H7 (cell line): ENCODE results near the gene SUDS3. TPM values are rescaled to one million over a fixed set of nuclear protein-coding genes. Genes with fewer than 3 reads are reported as not detected.

Experiments used
- DNase-seq: peaks from one replicate; pipeline ENCODE4 v3.0.0; 2012
- H3K27me3 ChIP-seq: 2 replicates; pipeline ENCODE4 v1.6.0; 2011; ENCODE audit warnings: mild to moderate bottlenecking, low read length; ENCODE audit not compliant: control insufficient read depth, insufficient read depth
- H3K36me3 ChIP-seq: replicated peaks from 2 replicates; pipeline ENCODE4 v1.5.1; 2011; ENCODE audit warnings: low read length; ENCODE audit not compliant: control insufficient read depth, insufficient read depth
- H3K4me3 ChIP-seq: 2 replicates; pipeline ENCODE4 v1.5.1; 2011; ENCODE audit warnings: low read depth, mild to moderate bottlenecking, control low read depth, low read length, moderate library complexity; ENCODE audit not compliant: insufficient read depth
- total RNA-seq: library from RNA; depleted of rRNA; stranded (reverse); fragments of >200 nt; shearing (Covaris generic); gene quantifications from 2 replicates; pipeline ENCODE4 v1.2.3, GENCODE V29; 2014

The SUDS3 gene
- total RNA-seq, 1 experiment from 2014 or later = 33.9 TPM

DNA sequence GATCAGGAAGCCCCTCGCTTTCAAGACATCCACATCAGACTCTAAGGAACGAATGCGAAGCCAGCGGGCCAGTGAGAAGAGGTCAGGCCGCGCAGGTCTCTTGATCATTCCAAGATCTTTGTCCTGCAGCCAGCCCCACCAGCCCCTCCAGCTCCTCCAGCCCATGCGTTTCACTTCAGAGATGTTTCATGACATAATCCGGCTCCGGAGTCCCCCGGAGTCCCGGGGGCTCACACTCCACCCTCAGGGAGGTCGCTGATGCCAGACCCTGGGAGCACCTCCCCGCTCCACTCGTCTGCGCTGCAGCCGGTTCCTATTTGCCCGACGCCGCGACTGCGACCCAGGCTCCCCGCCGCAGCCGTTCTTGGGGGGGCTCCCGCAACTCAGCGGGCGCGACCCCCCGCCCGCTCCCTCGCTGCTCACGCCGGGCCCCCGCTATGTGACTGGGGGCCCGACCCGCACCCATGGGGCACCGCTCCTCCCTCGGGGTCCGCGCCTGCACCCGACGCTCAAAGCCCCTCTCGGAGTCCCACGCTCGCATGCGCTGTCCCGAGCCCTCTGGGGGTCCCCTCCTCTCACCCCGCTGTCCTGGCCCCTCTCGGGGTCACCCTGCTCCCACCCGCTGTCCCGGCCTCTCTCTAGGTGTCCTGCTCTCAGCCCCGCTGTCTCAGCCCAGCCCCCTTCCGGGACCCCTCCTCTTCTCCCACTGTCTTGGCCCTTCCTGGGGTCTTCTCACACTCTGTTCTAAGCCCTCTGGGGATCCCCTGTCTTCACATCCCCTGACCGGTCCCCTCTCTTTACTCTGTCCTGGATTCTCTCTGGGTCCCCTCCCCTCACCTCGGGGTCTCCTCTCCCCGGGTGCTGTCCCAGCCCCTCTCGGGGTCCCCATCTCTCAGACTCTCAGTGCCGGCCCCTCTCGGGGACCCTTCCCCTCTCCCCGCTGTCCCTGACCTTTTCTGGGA lies 4.8 kb upstream of the SUDS3 start:
- H3K4me3 ChIP-seq = peak overlapping the region; percentile 84
- peaks cover 10% of the 10 kb centered on the region for H3K27me3 ChIP-seq
- DNase-seq = peak; percentile 71
- H3K36me3 ChIP-seq = no peaks in the 10 kb centered on the region

DNA sequence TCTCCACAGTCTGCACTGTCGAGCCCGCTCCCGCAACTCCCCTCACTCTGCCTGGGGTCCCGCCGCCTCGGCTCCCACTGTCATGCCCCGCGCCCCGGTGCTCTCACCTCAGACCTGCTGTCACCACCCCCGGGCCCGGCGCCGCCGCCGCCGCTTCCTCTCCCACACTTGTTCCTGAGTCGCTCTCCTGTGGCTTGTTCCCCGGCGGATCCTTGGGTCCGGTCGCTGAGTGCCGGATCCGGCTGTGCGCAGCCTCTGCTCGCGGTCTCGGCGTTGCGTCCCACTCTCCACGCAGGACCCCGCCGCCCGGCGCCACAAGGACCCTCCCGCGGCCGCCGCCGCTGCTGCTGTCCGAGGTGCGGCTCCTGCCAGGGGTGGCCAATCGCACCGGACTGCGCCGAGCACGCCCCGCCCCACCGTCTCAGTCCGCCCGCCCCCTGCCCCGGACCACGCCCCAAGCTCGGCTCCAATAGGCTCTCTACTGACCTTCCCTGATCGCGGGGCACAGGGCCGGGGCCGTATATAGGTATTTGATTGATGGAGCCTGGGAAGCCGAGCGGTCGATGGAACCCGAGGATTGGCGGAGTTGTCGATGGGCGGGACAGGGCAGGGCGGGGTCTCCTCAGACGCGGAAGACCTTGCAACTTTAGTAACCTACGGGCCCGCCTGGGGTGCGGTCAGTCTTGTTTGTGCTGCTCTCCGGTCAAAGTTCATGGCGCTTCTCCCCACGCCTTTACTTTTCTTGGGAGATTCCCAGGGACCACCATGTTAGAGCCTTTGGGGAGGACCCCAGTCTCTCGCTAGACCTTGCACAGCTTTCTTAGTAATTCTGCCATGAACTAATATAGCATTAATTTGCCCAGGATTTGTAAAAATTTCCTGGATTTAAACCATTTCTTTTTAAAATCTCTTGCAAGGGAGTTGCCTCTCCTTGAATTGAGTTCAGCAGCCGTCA lies 3.5 kb upstream of the SUDS3 start, which contains the start of gene TAOK3:
Gene TAOK3 (minus strand): TSS at position 367 of the 955 bp plus-strand sequence. CDS start 117,340 bp downstream, outside the sequence.
- peaks cover 10% of the 10 kb centered on the region for H3K27me3 ChIP-seq
- H3K36me3 ChIP-seq = no peaks in the 10 kb centered on the region
- H3K4me3 ChIP-seq = peak within 1 kb of the TSS; percentile 84
- DNase-seq = peak; percentile 97

DNA sequence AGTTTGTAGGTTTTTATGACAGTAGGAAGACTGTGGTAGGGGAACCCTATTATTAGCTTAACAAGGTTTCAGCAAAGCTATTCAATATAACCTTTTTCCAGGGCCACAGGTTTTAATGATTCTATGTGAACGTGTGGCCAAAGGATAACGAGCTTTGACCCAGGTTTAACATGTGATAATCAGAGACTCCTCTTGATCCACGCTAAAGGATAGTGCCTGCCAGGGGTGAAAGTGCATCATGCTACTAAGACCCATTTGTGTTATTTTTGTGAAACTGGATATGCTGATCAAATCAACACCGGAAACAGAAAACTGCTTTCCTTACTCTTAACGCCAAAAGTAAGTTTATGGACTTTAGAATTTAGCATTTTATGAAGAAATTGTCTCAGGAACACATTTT lies 2.7 kb upstream of the SUDS3 start:
- Histone ChIP-seq H3K4me3 (peak overlapping the region; percentile 55), H3K36me3 (no peaks in the 10 kb centered on the region), H3K27me3 (peaks cover 10% of the 10 kb centered on the region)
- DNase-seq = no peak

DNA sequence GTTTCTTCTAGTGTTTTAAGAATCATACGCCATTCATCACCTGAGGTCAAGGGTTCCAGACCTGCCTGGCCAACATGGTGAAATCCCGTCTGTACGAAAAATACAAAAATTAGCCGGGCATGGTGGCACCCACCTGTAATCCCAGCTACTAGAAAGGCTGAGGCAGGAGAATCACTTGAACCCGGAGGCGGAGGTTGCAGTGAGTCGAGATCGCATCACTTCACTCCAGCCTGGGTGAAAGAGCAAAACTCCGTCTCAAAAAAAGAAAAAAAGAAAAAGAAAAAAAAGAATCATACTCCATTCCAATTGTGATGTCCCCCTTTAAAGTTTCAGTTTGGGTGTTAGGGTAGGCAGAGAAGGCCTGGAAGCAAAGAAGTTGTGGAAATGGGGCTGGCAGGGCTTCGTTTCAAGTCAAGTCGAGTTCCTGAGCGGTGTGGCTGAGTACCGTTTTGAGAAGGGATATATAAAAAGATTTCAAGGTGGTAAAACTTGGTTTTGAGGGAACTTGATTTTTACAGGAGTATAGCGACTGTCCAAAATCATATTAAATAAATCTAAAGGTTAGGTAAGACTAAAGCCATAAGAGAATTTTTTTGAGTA lies 2.1 kb upstream of the SUDS3 start:
- no peaks in the 10 kb centered on the region for H3K36me3 ChIP-seq
- H3K4me3 ChIP-seq = no peak overlapping the region
- H3K27me3 ChIP-seq = peaks cover 10% of the 10 kb centered on the region
- DNase-seq = no peak

DNA sequence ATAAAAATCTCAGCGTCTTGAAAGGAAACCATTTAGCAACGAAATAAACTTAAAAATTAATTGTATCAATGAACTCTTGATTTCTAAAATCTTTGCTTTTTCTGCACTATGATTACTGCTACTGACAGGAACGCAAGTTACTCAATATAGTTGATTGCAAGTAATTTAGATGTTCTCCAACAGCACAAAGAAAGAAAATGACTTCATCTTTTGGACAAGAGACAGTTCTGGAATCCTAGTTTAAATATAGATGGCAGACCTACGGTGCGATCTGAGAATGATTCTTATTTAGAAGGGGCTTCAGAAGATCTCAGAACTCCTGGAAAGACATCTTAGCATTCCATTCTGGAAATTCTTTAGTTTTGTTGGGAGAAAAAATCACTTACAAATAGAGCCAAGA lies 1.4 kb upstream of the SUDS3 start:
- no peak for DNase-seq
- Histone ChIP-seq H3K4me3 (no peak overlapping the region), H3K36me3 (peaks cover 4% of the 10 kb centered on the region), H3K27me3 (peaks cover 10% of the 10 kb centered on the region)

DNA sequence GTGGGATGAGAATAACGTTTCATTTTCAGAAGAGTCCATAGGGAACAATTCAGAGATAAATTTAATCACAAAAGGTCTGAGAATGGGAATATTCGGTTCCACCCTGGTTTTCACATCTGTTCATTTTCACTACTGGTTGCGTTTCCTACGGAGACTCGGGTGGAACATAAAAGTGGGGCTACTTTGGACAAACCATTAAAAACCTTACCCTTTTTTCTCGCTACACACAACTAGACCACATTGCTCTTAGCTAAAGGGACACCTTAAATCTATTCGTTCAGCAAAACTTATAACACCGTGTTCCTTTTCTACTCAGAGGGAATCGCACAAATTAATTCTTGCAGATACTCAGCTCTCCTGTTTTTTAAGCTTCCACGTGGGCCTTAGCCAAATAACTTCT lies 1.0 kb upstream of the SUDS3 start:
- no peak for DNase-seq
- Histone ChIP-seq H3K36me3 (peaks cover 7% of the 10 kb centered on the region), H3K27me3 (peaks cover 10% of the 10 kb centered on the region), H3K4me3 (no peak overlapping the region)

DNA sequence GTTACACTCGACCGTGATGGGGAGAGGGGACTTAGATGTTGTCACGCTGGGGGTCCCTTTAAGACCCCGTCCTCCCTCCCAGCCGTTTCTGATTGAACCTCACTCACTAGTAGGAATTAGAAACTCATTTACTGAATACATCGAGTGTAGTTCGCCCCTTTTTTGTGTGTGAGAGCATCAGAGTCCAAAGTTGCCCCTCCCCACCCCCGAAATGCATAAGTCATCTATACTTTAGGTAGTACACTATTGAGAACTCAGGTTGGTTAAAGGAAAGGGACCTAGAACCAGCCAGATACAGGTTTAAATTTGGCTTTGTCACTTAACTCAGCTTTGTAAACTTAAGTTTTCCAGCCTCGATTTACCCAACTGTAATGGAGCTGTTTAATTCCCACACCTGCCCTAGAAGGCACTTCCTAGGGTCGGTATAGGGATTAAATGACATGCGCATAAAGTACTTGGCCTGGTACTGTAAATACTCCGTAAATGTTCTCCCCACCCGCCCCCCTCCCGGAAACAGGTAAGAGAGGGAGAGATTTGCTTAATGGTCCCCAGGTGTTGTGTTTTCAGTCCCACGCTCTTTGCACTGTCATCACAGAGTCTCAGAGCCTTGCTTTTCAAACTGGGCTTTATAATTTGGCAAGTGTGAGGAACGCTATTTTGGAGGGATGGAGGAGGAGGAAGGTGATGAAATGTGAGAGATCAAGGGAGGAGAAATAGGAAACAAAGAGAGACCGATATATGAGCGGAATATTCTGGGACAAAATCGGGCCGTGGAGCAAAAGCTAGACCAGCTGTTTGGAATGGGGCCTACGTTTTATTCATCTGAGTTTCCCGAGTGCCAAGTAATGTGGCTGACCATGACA lies 897 bp downstream of the SUDS3 start:
- Histone ChIP-seq H3K36me3 (peaks cover 13% of the 10 kb centered on the region), H3K4me3 (peak overlapping the region; percentile 95), H3K27me3 (no peaks in the 10 kb centered on the region)
- peak; percentile 49 for DNase-seq

DNA sequence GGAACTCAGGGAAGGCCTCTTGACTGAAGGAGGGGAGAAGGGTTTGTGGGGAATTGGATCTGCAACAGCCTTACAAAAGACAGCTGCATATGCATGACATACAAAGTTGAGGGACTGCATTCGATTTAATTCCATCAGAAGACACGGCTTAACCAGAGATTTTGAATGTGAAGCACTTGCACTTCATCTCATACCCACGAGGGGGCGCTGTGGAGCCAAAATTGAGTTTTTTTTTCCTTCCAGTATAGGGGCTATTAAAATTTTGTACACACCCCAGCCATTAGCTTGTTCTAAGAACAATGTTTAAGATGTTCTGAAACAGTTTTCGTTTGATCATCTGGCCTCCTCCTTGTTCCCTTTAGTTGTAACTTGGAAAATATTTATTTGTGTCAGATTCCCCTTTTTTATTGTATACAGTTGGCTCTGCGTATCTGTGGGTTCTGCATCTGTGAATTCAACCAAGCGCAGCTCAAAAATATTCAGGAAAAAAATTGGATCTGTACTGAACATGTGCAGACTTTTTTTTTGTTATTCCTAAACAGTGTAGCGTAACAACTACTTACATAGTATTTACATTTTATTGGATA lies 1.6 kb downstream of the SUDS3 start:
- peaks cover 15% of the 10 kb centered on the region for H3K36me3 ChIP-seq
- no peaks in the 10 kb centered on the region for H3K27me3 ChIP-seq
- H3K4me3 ChIP-seq = peak overlapping the region; percentile 95
- peak; percentile 73 for DNase-seq

DNA sequence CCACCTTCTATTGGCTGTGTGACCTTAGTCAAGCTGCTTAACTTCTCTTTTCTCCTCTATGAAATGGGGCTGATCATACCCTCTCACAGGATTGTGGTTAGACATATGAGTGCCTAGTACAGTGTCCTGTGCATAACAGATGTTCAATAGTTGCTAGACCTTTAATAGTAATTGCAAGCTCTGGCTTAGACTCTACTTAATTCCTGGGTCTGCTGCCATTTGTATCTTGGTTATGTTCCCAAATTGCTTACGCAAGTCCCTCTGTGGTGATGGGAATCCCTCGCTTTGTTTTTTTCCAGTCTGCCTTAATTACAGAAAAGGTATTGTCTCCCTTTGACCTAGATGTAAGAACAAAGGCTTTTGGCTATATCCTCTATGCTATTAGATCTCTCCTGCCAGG lies 15.1 kb downstream of the SUDS3 start:
- Histone ChIP-seq H3K4me3 (no peak overlapping the region), H3K36me3 (peaks cover 36% of the 10 kb centered on the region), H3K27me3 (no peaks in the 10 kb centered on the region)
- DNase-seq = no peak

DNA sequence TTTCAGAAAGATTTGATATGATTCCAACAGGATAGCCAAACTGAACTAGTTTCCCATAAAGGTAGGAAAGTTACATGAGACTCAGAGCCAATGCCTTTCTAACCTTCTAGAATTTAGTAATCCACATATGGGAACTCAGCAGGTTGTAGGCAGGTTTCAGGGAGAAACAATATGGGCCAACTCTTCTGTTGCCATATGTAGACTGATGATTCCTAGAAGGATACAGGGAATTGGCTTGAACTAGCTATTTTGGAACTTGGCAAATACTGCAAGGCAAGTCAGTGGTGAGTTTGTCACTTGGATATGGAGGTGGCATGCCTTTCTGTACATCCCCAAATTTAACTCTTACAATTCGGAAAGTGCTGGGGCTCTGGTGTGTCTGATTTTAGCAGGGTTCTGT lies 15.5 kb downstream of the SUDS3 start:
- no peak overlapping the region for H3K4me3 ChIP-seq
- no peak for DNase-seq
- no peaks in the 10 kb centered on the region for H3K27me3 ChIP-seq
- H3K36me3 ChIP-seq = peaks cover 34% of the 10 kb centered on the region

DNA sequence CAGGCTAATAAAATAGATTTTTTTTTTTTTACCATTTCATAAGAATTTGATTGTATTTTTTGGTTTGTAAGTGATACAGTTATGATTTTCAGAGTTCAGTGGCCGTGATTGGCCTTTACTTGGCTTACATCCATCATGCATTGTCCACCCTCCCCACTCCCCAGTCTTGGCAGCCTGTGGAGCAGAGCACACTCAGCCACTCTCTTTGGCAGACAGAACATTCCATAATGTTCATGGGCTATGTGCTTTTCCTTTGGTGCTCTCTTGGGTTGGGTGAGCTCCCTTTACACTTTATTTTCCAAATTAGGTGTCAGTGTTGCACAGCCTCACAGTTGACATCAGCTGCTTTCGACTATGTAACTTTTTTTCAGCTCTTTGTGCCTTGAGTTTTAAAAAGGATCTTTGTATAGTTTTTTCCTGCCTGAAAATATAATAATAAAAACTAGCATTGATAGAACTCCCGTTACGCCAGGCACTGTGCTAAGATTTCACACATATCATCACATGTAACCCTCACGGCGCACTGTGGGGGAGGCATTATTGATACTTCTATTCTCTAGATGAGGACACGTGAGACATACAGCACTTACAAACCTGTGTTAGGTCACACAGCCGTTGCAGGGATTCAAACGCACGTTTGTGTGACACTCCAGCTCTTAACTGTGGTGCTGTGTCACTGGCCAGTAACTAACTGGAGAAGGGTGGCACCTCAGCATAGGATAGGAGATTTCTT lies 21.5 kb downstream of the SUDS3 start:
- Histone ChIP-seq H3K4me3 (no peak overlapping the region), H3K36me3 (peaks cover 30% of the 10 kb centered on the region), H3K27me3 (no peaks in the 10 kb centered on the region)
- DNase-seq = no peak

DNA sequence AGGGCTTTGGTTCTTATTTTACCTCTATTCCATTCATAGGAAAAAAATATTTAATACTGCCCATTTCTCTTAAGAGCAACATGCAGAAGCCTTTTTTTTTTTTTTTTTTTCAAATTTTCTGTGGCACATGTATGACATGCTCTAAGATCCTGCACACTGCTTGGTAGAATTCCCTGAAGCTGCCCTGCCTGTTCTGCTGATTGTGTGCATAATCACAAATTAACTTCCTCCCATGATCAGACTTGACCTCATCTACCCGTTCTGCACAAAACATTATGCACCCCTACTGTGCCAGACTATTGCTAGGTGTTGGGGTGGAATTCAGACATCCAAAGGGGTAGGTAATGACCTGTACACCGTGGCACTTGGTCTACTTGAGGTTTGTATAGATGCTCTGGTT lies 22.2 kb downstream of the SUDS3 start:
- Histone ChIP-seq H3K36me3 (peaks cover 35% of the 10 kb centered on the region), H3K4me3 (no peak overlapping the region)
- DNase-seq = no peak

DNA sequence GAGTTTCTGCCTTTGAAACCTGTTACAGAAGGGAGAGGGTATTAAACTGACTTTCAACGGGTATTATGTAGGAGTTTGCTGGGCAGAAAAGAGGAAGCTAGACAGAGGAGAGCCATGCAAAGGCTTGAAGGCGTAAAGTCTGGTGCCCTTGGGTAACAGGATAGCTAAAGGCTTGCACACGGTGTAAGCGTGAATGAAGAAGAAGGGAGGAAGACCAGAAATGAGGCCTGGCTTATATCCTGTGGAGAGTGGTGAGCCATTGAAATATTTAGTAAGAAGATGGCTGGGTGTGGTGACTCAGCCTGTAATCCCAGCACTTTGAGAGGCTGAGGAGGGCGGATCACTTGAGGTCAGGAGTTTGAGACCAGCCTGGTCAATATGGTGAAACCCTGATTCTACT lies 22.6 kb downstream of the SUDS3 start:
- no peak for DNase-seq

More for the DNA sequence above, 22.2 kb downstream of the SUDS3 start:
- H3K27me3 ChIP-seq = no peaks in the 10 kb centered on the region

More for the DNA sequence above, 22.6 kb downstream of the SUDS3 start:
- Histone ChIP-seq H3K4me3 (no peak overlapping the region), H3K27me3 (no peaks in the 10 kb centered on the region), H3K36me3 (peaks cover 38% of the 10 kb centered on the region)
